SU-DHL-6 (cell line): ENCODE data around the gene IRAK2.

Experiments used
- H2AFZ ChIP-seq: fragments of 200-600 bp; sonication (generic); 2 replicates; pipeline ENCODE4 v1.6.1; 2014; ENCODE audit warnings: low read depth, mild to moderate bottlenecking, moderate library complexity, mixed read lengths, antibody characterized with exemption, low read length; ENCODE audit not compliant: severe bottlenecking
- H3F3A ChIP-seq: fragments of 200-600 bp; shearing (Covaris generic); 2 replicates; pipeline ENCODE4 v1.6.0; 2016; ENCODE audit warnings: antibody characterized with exemption, mild to moderate bottlenecking; ENCODE audit not compliant: insufficient read depth
- H3K27ac ChIP-seq: fragments of 200-600 bp; sonication (generic); 2 replicates; pipeline ENCODE4 v1.5.1; 2016; ENCODE audit warnings: low read depth, mild to moderate bottlenecking, low read length, moderate library complexity, mixed read lengths
- H3K27me3 ChIP-seq: fragments of 200-600 bp; sonication (generic), shearing (Covaris generic); 2 replicates; pipeline ENCODE4 v1.6.0; 2014; ENCODE audit warnings: mild to moderate bottlenecking, low read length
- H3K36me3 ChIP-seq: fragments of 200-600 bp; sonication (generic); 2 replicates; pipeline ENCODE4 v1.6.1; 2014; ENCODE audit warnings: mild to moderate bottlenecking, low read length, mixed read lengths
- H3K4me2 ChIP-seq: fragments of 300-600, 200-600 bp; shearing (Covaris generic), sonication (generic); 2 replicates; pipeline ENCODE4 v1.6.0; 2014; ENCODE audit warnings: low read length, low read depth, mild to moderate bottlenecking; ENCODE audit not compliant: poor library complexity, severe bottlenecking
- H3K4me3 ChIP-seq: fragments of 200-600 bp; sonication (generic); 2 replicates; pipeline ENCODE4 v1.5.1; 2014; ENCODE audit warnings: antibody characterized with exemption, low read length, mild to moderate bottlenecking, mixed read lengths; ENCODE audit not compliant: insufficient read depth, poor library complexity, severe bottlenecking
- H3K79me2 ChIP-seq: fragments of 200-600 bp; sonication (generic); 2 replicates; pipeline ENCODE4 v1.6.1; 2014; ENCODE audit warnings: mild to moderate bottlenecking, low read length, moderate library complexity; ENCODE audit not compliant: insufficient read depth
- H3K9ac ChIP-seq: fragments of 200-600 bp; sonication (generic); 2 replicates; pipeline ENCODE4 v1.7.0; 2014; ENCODE audit warnings: mild to moderate bottlenecking, low read length
- H3K9me2 ChIP-seq: fragments of 200-600 bp; sonication (generic); replicated peaks from 2 replicates; pipeline ENCODE4 v1.6.1; 2014; ENCODE audit warnings: low read length; ENCODE audit not compliant: insufficient read depth
- H3K9me3 ChIP-seq: fragments of 200-600 bp; sonication (generic); 2 replicates; pipeline ENCODE4 v1.6.1; 2014; ENCODE audit warnings: low read length, mixed read lengths; ENCODE audit not compliant: insufficient read depth
- H4K20me1 ChIP-seq: fragments of 200-600 bp; sonication (generic); 2 replicates; pipeline ENCODE4 v1.6.1; 2014; ENCODE audit warnings: low read depth, mild to moderate bottlenecking, antibody characterized with exemption, low read length, moderate library complexity, mixed read lengths
- CTCF ChIP-seq: fragments of 200-600 bp; sonication (generic); IDR thresholded peaks from one replicate; pipeline ENCODE4 v1.5.1; 2017; ENCODE audit warnings: antibody characterized with exemption, mild to moderate bottlenecking, low read length, moderate library complexity; ENCODE audit not compliant: insufficient read depth, poor library complexity, severe bottlenecking
- EZH2phosphoT487 ChIP-seq: fragments of 200-600 bp; sonication (generic), shearing (Covaris generic); conservative IDR thresholded peaks from 2 replicates; pipeline ENCODE4 v1.6.1; 2018; ENCODE audit warnings: mild to moderate bottlenecking, antibody characterized with exemption, low read length, moderate library complexity, mixed read lengths

IRAK2 gene

GRCh38 chr3:10260211-10260701 lies 95.5 kb downstream of the IRAK2 start:
- peaks cover 22% of the 10 kb centered on the region; the same call in 1 of the 2 replicates for H3K36me3 ChIP-seq

GRCh38 chr3:10262027-10262426 lies 97.3 kb downstream of the IRAK2 start:
- no peaks in the 10 kb centered on the region for H3K9me3 ChIP-seq
- no peaks in the 10 kb centered on the region for H3K9me2 ChIP-seq

More at GRCh38 chr3:10260211-10260701, 95.5 kb downstream of the IRAK2 start:
- no peaks in the 10 kb centered on the region for H3K9me3 ChIP-seq
- peaks cover 3% of the 10 kb centered on the region; the same call in 1 of the 2 replicates for H4K20me1 ChIP-seq
- TF ChIP-seq CTCF (no peak), EZH2phosphoT487 (no peak)
- no peaks in the 10 kb centered on the region for H3K9me2 ChIP-seq
- no peak overlapping the region for H3K27ac ChIP-seq
- no peaks in the 10 kb centered on the region for H3K27me3 ChIP-seq
- H3K9ac ChIP-seq = no peak overlapping the region
- H3K79me2 ChIP-seq = peaks cover 85% of the 10 kb centered on the region
- no peak overlapping the region for H3K4me2 ChIP-seq
- 0 out of 2 replicates have a peak, but pooled peaks cover 3% of the 10 kb centered on the region for H3F3A ChIP-seq
- H2AFZ ChIP-seq = no peak overlapping the region
- no peak overlapping the region for H3K4me3 ChIP-seq

GRCh38 chr3:10263646-10264363 lies 99.1 kb downstream of the IRAK2 start:
- peaks cover 39% of the 10 kb centered on the region; the same call in 1 of the 2 replicates for H3K36me3 ChIP-seq
- peaks cover 88% of the 10 kb centered on the region for H3K79me2 ChIP-seq
- TF ChIP-seq CTCF (no peak), EZH2phosphoT487 (no peak)
- 0 out of 2 replicates have a peak, but pooled peaks cover 3% of the 10 kb centered on the region for H3F3A ChIP-seq
- H2AFZ ChIP-seq = no peak overlapping the region
- no peak overlapping the region for H3K4me3 ChIP-seq
- no peak overlapping the region for H3K9ac ChIP-seq
- H4K20me1 ChIP-seq = peaks cover 3% of the 10 kb centered on the region; the same call in 1 of the 2 replicates
- no peaks in the 10 kb centered on the region for H3K9me3 ChIP-seq
- H3K4me2 ChIP-seq = no peak overlapping the region
- no peak overlapping the region for H3K27ac ChIP-seq
- H3K27me3 ChIP-seq = no peaks in the 10 kb centered on the region
- H3K9me2 ChIP-seq = no peaks in the 10 kb centered on the region

More at GRCh38 chr3:10262027-10262426, 97.3 kb downstream of the IRAK2 start:
- Histone ChIP-seq H3K27ac (no peak overlapping the region), H3K79me2 (peaks cover 83% of the 10 kb centered on the region), H3K4me2 (no peak overlapping the region), H4K20me1 (peaks cover 3% of the 10 kb centered on the region; the same call in 1 of the 2 replicates), H2AFZ (no peak overlapping the region), H3K9ac (no peak overlapping the region), H3F3A (0 out of 2 replicates have a peak, but pooled peaks cover 3% of the 10 kb centered on the region), H3K36me3 (peaks cover 29% of the 10 kb centered on the region; the same call in 1 of the 2 replicates), H3K4me3 (no peak overlapping the region), H3K27me3 (no peaks in the 10 kb centered on the region)
- TF ChIP-seq EZH2phosphoT487 (no peak), CTCF (no peak)
